Left cardiac atrium (tissue), 4 donors: ENCODE results near the gene C5orf52. TPM values are rescaled to one million over a fixed set of nuclear protein-coding genes. Genes with fewer than 3 reads are reported as not detected.

Source experiments
- ATAC-seq, 2 donors: fragments of 200-7000 bp; cut with Tn5 transposase; one replicate each; pipeline ENCODE4 v1.9.1; 2020; ENCODE audit warnings: mild to moderate bottlenecking in 2 of 2, moderate library complexity in 2 of 2
- DNase-seq: peaks from one replicate; pipeline ENCODE4 v3.0.0-alpha.2; 2020
- intact Hi-C, 2 donors: fragments of 100-400 bp; cut with DNase I; formaldehyde crosslinking; loops; one replicate each; pipeline versions ENCODE4 v1.14.1 to v1.15.1; 2022 to 2023
- long read RNA-seq: library from polyadenylated mRNA; unstranded; transcript quantifications from one replicate; pipeline ENCODE4 v2.0.0, GENCODE V29; 2021
- total RNA-seq, 2 donors: library from RNA; stranded (reverse); fragmentation: NEBNext Ultra II Directional; extraction: Animal tissue kit (Norgen Biotek cat#: 25700); gene quantifications; one replicate each; pipeline ENCODE4 v1.2.1, GENCODE V29; 2021
- donor health status: DM: no; HTN: yes; CAD: no.
- donor health status: DM: no; HTN: yes; CAD: no; lungs with severe emphysema.
- donor health status: DM: yes; HTN: yes; CAD: no.
- donor health status: Dilated cardiomyopathy.

The C5orf52 gene
- not detected for total RNA-seq
- long read RNA-seq, result 0 reads

DNA sequence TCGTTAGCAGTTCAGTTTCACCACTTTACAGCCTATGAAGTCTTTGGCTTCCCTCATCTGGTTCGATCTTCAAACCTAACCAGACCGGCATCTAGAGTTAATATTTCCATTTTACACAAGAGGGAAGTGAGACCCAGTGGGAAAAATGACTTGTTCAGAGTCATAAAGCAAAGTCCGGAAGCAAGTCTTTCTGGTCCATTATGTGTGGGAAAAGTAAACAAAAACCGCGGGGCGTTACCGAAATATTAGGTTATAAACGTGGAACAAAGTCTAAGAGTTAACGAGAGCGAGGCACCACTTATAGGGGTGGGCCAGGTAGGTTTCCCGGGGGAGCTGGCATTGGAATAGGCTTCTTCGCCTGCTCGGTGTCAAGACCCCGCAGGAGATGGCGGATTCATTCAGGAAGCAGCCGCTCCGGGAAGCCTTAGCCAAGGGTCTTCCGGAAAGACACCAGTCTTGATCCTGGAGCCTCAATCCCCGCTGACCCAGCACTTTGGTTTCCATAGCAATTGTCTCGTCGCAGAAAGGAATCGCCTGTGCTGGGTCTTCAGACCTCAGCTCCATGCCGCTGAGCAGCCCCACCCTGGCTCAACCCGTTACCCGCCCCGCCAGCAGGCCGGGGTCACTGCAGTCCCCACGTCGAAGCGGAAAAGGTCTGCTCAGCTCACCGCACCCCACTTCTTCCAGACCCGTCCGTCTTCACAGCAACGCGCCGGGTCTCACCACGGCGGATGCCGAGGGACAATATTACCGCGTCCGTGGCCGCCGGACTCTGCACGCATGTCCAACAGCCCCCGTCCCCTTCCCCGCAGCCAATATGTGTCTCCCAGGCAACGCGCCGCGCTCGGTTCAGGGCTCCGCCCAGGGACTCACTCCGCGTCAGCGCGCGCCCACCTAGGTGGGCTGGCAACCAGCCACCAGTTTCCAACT lies at the start of gene C5orf52:
C5orf52 (plus strand) TSS at position 872 of the 930 bp plus-strand sequence. CDS start 82 bp downstream, outside the sequence.
- intact Hi-C loops, result no loop called here
- ATAC-seq (peak; percentile 41 to 80), DNase-seq (peak; percentile 58)

DNA sequence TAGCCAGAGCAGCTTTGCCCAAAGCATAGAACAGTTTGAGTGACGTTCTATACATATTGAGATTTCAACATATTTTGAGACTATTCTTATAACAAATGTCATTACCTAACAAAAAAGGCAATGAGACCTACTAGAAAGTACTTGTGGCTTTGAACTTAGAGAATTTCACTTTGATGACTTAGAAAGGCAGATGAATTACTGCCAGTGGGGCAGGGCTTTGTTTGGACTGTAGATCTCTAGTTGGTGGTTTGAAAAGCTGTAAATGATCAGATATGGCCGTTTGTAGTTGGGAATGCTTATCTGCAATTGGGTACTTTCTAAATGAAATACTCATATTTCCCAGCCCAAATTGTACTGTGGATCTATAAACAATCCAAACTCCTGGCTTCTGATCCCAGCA lies 47.2 kb upstream of the C5orf52 start:
- DNase-seq (no peak), ATAC-seq (no peak)
- intact Hi-C loops, result no loop called here

DNA sequence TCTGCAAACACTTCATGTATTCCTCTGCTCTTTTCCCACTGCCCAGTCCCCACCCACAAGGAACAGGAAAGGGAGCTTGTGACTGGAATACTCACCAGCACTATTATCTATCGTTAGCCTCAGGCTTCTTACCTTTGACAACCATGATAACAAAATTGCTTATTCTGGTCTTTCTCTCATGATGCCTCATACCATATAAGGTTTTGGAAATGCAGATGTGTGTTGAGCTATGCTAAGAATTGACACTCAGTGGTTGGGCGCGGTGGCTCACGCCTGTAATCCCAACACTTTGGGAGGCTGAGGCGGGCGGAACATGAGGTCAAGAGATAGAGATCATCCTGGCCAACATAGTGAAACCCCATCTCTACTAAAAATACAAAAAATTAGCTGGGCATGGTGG lies 44.5 kb upstream of the C5orf52 start:
- DNase-seq (no peak), ATAC-seq (no peak)
- intact Hi-C loops, result no loop called here

DNA sequence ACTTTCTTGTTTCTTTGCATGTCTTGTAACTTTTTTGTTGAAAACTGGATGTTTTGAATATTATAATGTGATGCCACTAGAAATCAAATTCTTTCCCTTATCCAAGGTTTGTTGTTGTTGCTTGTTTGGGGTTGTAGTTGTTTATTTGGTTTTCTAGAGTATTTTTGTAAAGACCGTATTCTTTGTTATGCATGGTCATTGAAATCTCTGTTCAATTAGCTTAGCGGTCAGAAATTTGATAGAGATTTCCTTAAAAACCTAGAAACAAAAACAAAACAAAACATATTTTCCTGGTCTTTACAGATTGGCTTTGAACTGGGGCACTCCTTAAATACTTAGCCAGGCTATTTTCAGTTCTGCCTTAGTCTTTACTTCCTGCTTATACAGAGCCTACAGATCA lies 41.0 kb upstream of the C5orf52 start:
- DNase-seq (no peak), ATAC-seq (no peak)
- intact Hi-C loops, result no loop called here

DNA sequence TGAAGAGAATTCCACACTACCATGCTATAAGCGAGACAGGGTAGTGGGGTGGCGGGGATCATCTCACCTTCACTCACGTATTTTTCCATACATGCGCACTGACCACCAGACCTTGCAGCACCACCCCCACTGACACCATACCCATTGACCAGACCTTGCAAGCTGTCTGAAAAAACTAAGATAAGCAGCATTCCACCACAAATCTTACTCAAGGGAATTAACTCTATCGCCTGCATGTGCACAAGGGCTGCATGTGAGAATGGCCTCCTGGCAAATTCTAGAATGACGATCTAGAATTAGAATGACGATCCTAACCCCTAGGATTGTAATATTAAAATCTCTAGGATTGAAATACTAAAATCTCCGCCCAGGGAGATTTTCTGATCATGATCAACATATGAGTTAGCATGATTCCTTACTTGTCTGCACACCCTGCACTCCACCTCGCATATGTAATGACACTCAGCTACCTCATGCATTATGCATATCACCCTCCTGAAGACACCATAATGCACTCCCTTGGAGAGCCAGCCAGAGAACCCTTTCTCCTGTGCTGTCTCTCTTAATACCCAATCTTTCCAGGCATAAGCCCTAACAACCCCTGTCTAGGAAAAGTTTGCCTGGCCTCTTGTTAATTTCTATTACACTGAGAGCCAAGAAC lies 30.8 kb upstream of the C5orf52 start:
- ATAC-seq (no peak), DNase-seq (no peak)
- intact Hi-C loops, result no loop called here

GRCh38 chr5:157648275-157648990 lies 22.9 kb upstream of the C5orf52 start:
- intact Hi-C loops, result no loop called here
- DNase-seq (no peak), ATAC-seq (no peak)

DNA sequence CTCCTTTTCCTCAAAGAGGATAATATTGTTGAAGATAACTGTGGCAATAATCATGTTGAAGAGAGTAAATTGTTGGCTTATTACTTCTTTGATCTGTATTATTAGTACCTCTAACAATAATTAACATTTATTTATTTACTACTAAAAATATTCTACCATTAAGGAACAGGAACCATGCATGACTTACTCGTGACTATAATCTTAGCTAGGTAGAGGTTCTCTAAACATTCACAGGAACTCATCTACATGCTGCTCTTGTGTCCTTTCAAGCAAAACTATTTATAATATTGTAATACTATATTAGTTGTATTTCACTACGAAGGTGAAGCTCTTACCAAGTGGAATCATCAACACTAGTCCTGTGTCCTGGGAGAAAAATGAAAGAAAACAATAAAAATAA lies 22.2 kb upstream of the C5orf52 start:
- no peak for ATAC-seq
- DNase-seq, result no peak
- intact Hi-C loops, result no loop called here

- DNase-seq (no peak), ATAC-seq (no peak)
Observed at GRCh38 chr5:157650991-157651611, 20.2 kb upstream of the C5orf52 start.

DNA sequence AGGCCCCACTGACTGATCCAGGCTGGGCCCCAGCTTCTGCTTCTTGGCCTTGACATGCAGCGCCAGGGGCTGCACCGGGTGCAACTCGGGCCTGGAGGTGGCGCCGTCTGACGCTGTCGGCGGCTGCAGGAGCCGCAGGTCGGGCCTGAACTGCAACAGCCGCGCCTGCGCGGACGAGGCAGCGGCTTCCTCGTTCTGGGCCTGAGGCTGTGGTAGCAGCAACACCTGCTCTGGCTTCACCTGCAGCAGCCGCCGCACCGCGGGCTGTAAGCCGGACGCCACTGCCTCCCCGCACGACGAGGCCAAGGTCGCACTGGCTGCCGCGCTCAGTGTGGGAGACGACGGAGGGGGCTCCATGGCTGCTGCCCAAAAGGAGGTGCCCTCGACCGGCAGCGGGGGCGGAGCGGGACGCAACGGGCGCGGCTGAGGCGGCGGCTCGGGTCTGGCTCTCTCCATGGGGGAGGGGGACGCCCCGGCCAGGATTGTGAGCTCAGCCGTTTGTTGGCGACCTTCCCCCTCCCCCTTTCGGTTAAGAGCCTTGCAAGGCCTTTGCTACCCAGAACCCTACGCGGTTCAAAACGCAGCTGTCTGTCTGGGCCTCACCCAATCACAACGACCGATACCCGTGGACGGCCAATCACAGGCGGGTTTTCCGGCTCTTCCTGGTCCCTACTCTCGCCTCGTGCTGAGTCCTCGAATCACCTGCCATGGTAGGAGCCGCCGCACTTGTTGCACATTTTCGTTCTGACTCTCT lies 19.5 kb upstream of the C5orf52 start:
- ATAC-seq (peak; percentile 96 to 98), DNase-seq (peak; percentile 72)
- intact Hi-C loops, result no loop called here

More at GRCh38 chr5:157650991-157651611, 20.2 kb upstream of the C5orf52 start:
- intact Hi-C loops, result no loop called here

- DNase-seq (no peak), ATAC-seq (no peak)
- intact Hi-C loops, result no loop called here
Observed at GRCh38 chr5:157652377-157652692, 19.0 kb upstream of the C5orf52 start, which contains the start of gene SOX30. Gene SOX30 (minus strand): TSS chr5:157652438. CDS start chr5:157652078, 360 bp downstream.

GRCh38 chr5:157657516-157657915 lies 13.8 kb upstream of the C5orf52 start:
- ATAC-seq, result no peak
- intact Hi-C loops, result no loop called here
- DNase-seq, result no peak

DNA sequence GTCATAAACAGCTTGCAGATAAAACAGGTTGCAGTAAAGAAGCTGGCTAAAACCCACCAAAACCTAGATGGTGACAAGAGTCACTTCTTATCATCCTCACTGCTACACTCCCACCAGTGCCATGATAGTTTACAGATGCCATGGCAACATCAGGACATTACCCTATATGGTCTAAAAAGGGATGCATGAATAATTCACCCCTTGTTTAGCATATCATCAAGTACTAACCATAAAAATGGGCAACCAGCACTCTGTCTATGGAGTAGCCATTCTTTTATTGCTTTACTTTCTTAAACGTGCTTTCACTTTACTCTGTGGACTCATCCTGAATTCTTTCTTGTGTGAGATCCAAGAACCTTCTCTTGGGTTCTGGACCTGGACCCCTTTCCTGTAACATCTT lies 12.4 kb upstream of the C5orf52 start:
- intact Hi-C loops, result no loop called here
- ATAC-seq, result no peak
- DNase-seq, result no peak

GRCh38 chr5:157659868-157660660 lies 11.3 kb upstream of the C5orf52 start:
- intact Hi-C loops, result loop anchor here in 1 of 2 donors (10.0 kb wide), 1 partner anchor 55 kb away; no protein-coding TSS in a partner anchor
- DNase-seq (no peak), ATAC-seq (no peak)

DNA sequence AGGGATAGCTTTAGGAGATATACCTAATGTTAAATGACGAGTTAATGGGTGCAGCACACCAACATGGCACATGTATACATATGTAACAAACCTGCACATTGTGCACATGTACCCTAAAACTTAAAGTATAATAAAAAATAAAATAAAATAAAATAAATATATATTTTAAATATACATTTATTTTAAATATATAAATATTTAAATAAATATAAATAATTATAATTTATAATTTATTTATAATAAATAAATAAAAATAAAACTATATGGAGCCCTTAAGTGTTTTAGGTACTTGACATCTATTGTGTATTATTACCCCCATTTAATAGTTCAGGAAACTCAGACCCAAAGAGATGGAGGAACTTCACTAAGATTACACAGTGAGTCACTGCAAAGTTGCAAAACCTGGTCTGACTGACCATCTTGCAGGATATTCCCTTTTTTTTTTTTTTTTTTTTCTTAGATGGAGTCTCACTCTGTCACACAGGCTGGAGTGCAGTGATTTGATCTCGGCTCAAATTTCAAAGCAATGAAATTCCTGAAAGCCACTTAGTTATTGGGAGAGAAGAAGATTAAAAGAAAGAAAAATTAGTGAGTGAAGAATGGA lies 5.8 kb upstream of the C5orf52 start:
- ATAC-seq (no peak), DNase-seq (no peak)
- intact Hi-C loops, result loop anchor here in 1 of 2 donors (10.0 kb wide), 1 partner anchor 49 kb away; no protein-coding TSS in a partner anchor

DNA sequence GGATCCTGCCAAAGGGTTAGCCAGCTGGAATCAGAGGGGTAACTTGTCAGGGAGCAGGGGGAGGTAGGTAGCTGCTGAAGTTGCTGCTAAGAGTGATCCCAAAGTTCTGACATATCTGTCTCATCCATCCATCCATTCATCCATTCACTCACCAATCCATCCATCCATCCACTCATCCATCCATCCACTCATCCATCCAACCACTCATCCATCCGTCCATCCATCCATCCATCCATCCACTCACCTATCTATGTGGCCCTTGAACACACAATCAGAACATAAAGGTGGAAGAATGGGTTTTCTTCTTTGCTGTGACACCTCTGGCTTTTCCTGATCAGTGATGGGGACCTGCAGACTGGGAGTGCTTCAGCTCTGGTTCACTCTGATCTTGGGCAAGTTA lies 3.0 kb upstream of the C5orf52 start:
- no peak for ATAC-seq
- intact Hi-C loops, result loop anchor here (2.0 to 10.0 kb wide), 2 partner anchors 46 to 48 kb away; no protein-coding TSS in a partner anchor

GRCh38 chr5:157669701-157670097 lies 1.6 kb upstream of the C5orf52 start:
- intact Hi-C loops, result loop anchor here (2.0 to 10.0 kb wide), 2 partner anchors 45 to 47 kb away; no protein-coding TSS in a partner anchor
- DNase-seq (no peak), ATAC-seq (no peak)

More for the DNA sequence above, 3.0 kb upstream of the C5orf52 start:
- DNase-seq, result no peak
